SU-DHL-6 (cell line): ENCODE data around the gene ARMC3.

ENCODE experiments used
- CTCF ChIP-seq: fragments of 200-600 bp; sonication (generic); IDR thresholded peaks from one replicate; pipeline ENCODE4 v1.5.1; 2017; ENCODE audit warnings: antibody characterized with exemption, mild to moderate bottlenecking, low read length, moderate library complexity; ENCODE audit not compliant: insufficient read depth, poor library complexity, severe bottlenecking
- EZH2phosphoT487 ChIP-seq: fragments of 200-600 bp; sonication (generic), shearing (Covaris generic); conservative IDR thresholded peaks from 2 replicates; pipeline ENCODE4 v1.6.1; 2018; ENCODE audit warnings: mild to moderate bottlenecking, antibody characterized with exemption, low read length, moderate library complexity, mixed read lengths

GRCh38 chr10:23063045-23063972, 135.5 kb downstream of the ARMC3 start:
- no peak for TF ChIP-seq CTCF
- no peak for TF ChIP-seq EZH2phosphoT487
